GM23338 (cell line): ENCODE results near the gene MAGED4. TPM values are rescaled to one million over a fixed set of nuclear protein-coding genes. Genes with fewer than 3 reads are reported as not detected.
"Not testable (repeated sequence)": the region's sequence is repeated elsewhere in the genome, so short reads cannot be mapped to it uniquely, and the experiment has no call there.

Source experiments
- ATAC-seq: fragments of 200-7000 bp; cut with Tn5 transposase; 3 replicates; pipeline ENCODE4 v1.9.1; 2020
- DNase-seq: peaks from one replicate; pipeline ENCODE4 v3.0.0-alpha.2; 2015; ENCODE audit warnings: low spot score
- H2AFZ ChIP-seq: fragments of 200-600 bp; sonication (generic); 2 replicates; pipeline ENCODE4 v1.8.0; 2016; ENCODE audit warnings: antibody characterized with exemption, mild to moderate bottlenecking, moderate library complexity
- H3F3A ChIP-seq: fragments of 200-600 bp; sonication (generic); replicated peaks from 2 replicates; pipeline ENCODE4 v1.8.0; 2017; ENCODE audit warnings: antibody characterized with exemption, mixed run types, low read depth
- H3K27ac ChIP-seq: fragments of 200-600 bp; sonication (generic); 2 replicates; pipeline ENCODE4 v1.6.1; 2016; ENCODE audit warnings: low read depth
- H3K27me3 ChIP-seq: fragments of 200-600 bp; sonication (generic); 2 replicates; pipeline ENCODE4 v1.8.0; 2016; ENCODE audit warnings: mild to moderate bottlenecking, mixed run types, moderate library complexity; ENCODE audit not compliant: insufficient read depth
- H3K36me3 ChIP-seq: fragments of 200-600 bp; sonication (generic); 2 replicates; pipeline ENCODE4 v1.8.0; 2016; ENCODE audit warnings: mild to moderate bottlenecking; ENCODE audit not compliant: insufficient read depth
- H3K4me1 ChIP-seq: fragments of 200-600 bp; sonication (generic); 2 replicates; pipeline ENCODE4 v1.8.0; 2016; ENCODE audit warnings: mild to moderate bottlenecking, moderate library complexity; ENCODE audit not compliant: insufficient read depth
- H3K4me2 ChIP-seq: fragments of 200-600 bp; sonication (generic); 2 replicates; pipeline ENCODE4 v1.7.1; 2017; ENCODE audit warnings: mixed run types
- H3K4me3 ChIP-seq: fragments of 200-600 bp; sonication (generic); 2 replicates; pipeline ENCODE4 v1.6.1; 2016; ENCODE audit warnings: mixed run types
- H3K79me2 ChIP-seq: fragments of 200-600 bp; sonication (generic); replicated peaks from 2 replicates; pipeline ENCODE4 v1.8.0; 2017; ENCODE audit warnings: mild to moderate bottlenecking; ENCODE audit not compliant: insufficient read depth
- H3K9me2 ChIP-seq: fragments of 200-600 bp; sonication (generic); 2 replicates; pipeline ENCODE4 v1.8.0; 2017; ENCODE audit not compliant: insufficient read depth
- H4K20me1 ChIP-seq: fragments of 200-600 bp; sonication (generic); replicated peaks from 2 replicates; pipeline ENCODE4 v1.8.0; 2017; ENCODE audit warnings: mild to moderate bottlenecking; ENCODE audit not compliant: insufficient read depth
- H3K27ac Mint-ChIP-seq: 2 replicates; pipeline ENCODE4 v1.8.0; 2020; ENCODE audit warnings: inconsistent platforms, mild to moderate bottlenecking, moderate library complexity, mixed read lengths
- H3K27me3 Mint-ChIP-seq: 3 replicates; pipeline ENCODE4 v1.8.0; 2022; ENCODE audit warnings: low read depth, mild to moderate bottlenecking, moderate library complexity, mixed read lengths, inconsistent platforms; ENCODE audit not compliant: insufficient read depth, poor library complexity
- H3K36me3 Mint-ChIP-seq: 3 replicates; pipeline ENCODE4 v1.8.0; 2021; ENCODE audit warnings: low read depth, mild to moderate bottlenecking, inconsistent platforms, moderate library complexity, mixed read lengths
- H3K4me1 Mint-ChIP-seq: 3 replicates; pipeline ENCODE4 v1.8.0; 2020; ENCODE audit warnings: mild to moderate bottlenecking, inconsistent platforms, mixed read lengths
- H3K4me3 Mint-ChIP-seq: 3 replicates; pipeline ENCODE4 v1.8.0; 2021; ENCODE audit warnings: moderate library complexity, mild to moderate bottlenecking, inconsistent platforms, mixed read lengths
- H3K9me3 Mint-ChIP-seq: 3 replicates; pipeline ENCODE4 v1.8.0; 2020; ENCODE audit warnings: moderate library complexity, mild to moderate bottlenecking, inconsistent platforms, mixed read lengths
- EZH2 ChIP-seq: fragments of 200-600 bp; sonication (generic); IDR thresholded peaks from one replicate; pipeline ENCODE4 v1.8.0; 2017; ENCODE audit warnings: antibody characterized with exemption, mild to moderate bottlenecking, low read depth; ENCODE audit not compliant: unreplicated experiment
- EZH2phosphoT487 ChIP-seq: fragments of 200-600 bp; sonication (generic); IDR thresholded peaks from one replicate; pipeline ENCODE4 v1.8.1; 2018; ENCODE audit warnings: antibody characterized with exemption; ENCODE audit not compliant: unreplicated experiment
- POLR2AphosphoS5 ChIP-seq: IDR thresholded peaks from 2 replicates; pipeline ENCODE4 v1.6.1; 2016; ENCODE audit warnings: antibody characterized with exemption, low read depth
- STAT1 ChIP-seq: IDR thresholded peaks from one replicate; pipeline ENCODE4 v1.6.1; 2016; ENCODE audit warnings: antibody characterized with exemption; ENCODE audit not compliant: unreplicated experiment
- ZNF114 ChIP-seq: fragments of 250-450 bp; sonication (Bioruptor Pico); IDR thresholded peaks from 2 replicates; pipeline ENCODE4 v1.5.0; 2020; ENCODE audit warnings: mild to moderate bottlenecking, moderate library complexity
- ZNF331 ChIP-seq: fragments of 250-450 bp; sonication (Bioruptor Pico); IDR thresholded peaks from 2 replicates; pipeline ENCODE4 v1.5.0; 2020; ENCODE audit warnings: low read depth, mild to moderate bottlenecking, moderate library complexity
- ZNF462 ChIP-seq: fragments of 250-450 bp; sonication (Bioruptor Pico); IDR thresholded peaks from 2 replicates; pipeline ENCODE4 v1.5.0; 2020; ENCODE audit warnings: mild to moderate bottlenecking, moderate library complexity
- long read RNA-seq: library from polyadenylated mRNA; unstranded; transcript quantifications from one replicate; pipeline ENCODE4 v2.0.0, GENCODE V29; 2020; ENCODE audit not compliant: unreplicated experiment
- polyA plus RNA-seq: library from polyadenylated mRNA; unstranded; fragments of >200 nt; fragmentation: Nextera tagmentation; extraction: Ambion mirVana; gene quantifications from 2 replicates; pipeline ENCODE4 v1.2.1, GENCODE V29; 2016
- total RNA-seq: library from RNA; depleted of rRNA; stranded (reverse); fragments of >200 nt; shearing (Covaris generic); gene quantifications from 2 replicates; pipeline ENCODE4 v1.2.3, GENCODE V29; 2014; rRNA removed

Gene MAGED4
- total RNA-seq (22.2 and 57.3 TPM in 2 replicates), polyA plus RNA-seq (23.4 and 27.2 TPM in 2 replicates)
- long read RNA-seq, transcript MAGED4-204 (13 exons, 2,578 nt): major isoform, 10 of 27 reads
- long read RNA-seq, transcript MAGED4-210 (13 exons, 2,483 nt): minor isoform, 5 of 27 reads
- long read RNA-seq, partial matches to known transcripts: 2 of 27 reads
- long read RNA-seq, other reads (novel, unspliced or antisense): 10 of 27 reads

GRCh38 chrX:52184440-52185077 is at the start of gene MAGED4:
Gene MAGED4 (plus strand): TSS chrX:52184888. CDS start chrX:52185923, 1,035 bp downstream.
- H3K4me1 Mint-ChIP-seq, H3K9me2 ChIP-seq, H3K4me3 Mint-ChIP-seq, DNase-seq, H3K36me3 Mint-ChIP-seq, H3K27me3 Mint-ChIP-seq, H2AFZ ChIP-seq, H4K20me1 ChIP-seq, H3K36me3 ChIP-seq, H3K79me2 ChIP-seq, H3K27ac Mint-ChIP-seq, H3K4me2 ChIP-seq, H3K27me3 ChIP-seq, H3K9me3 Mint-ChIP-seq, H3K4me3 ChIP-seq, H3F3A ChIP-seq, H3K4me1 ChIP-seq, H3K27ac ChIP-seq: not testable (repeated sequence)
- peak; percentile 85 for ATAC-seq

- Histone ChIP-seq H2AFZ (no peak overlapping the region), H3K4me2 (no peak overlapping the region), H3F3A (no peaks in the 10 kb centered on the region), H3K79me2 (no peaks in the 10 kb centered on the region), H3K27ac (no peak overlapping the region), H4K20me1 (no peaks in the 10 kb centered on the region), H3K27me3 (no peaks in the 10 kb centered on the region), H3K9me2 (no peaks in the 10 kb centered on the region), H3K4me1 (no peaks in the 10 kb centered on the region), H3K36me3 (no peaks in the 10 kb centered on the region), H3K4me3 (no peak overlapping the region)
- peaks cover 2% of the 10 kb centered on the region for H3K27me3 Mint-ChIP-seq
- no peaks in the 10 kb centered on the region for H3K36me3 Mint-ChIP-seq
- H3K9me3 Mint-ChIP-seq: no peaks in the 10 kb centered on the region
- ATAC-seq (no peak), DNase-seq (no peak)
- H3K27ac Mint-ChIP-seq: no peak overlapping the region
- no peak overlapping the region for H3K4me3 Mint-ChIP-seq
- TF ChIP-seq EZH2 (no peak), ZNF114 (CRISPR knock-in tag) (no peak), POLR2AphosphoS5 (no peak)
- no peaks in the 10 kb centered on the region for H3K4me1 Mint-ChIP-seq
These were observed 45.7 kb upstream of the MAGED4 start for GRCh38 chrX:52138830-52139544.

- DNase-seq: no peak
- H3K4me2 ChIP-seq: no peak overlapping the region
- H3K4me1 ChIP-seq: no peaks in the 10 kb centered on the region
- Mint-ChIP-seq H3K4me3 (no peak overlapping the region), H3K36me3 (no peaks in the 10 kb centered on the region), H3K4me1 (no peaks in the 10 kb centered on the region), H3K27ac (no peak overlapping the region), H3K9me3 (no peaks in the 10 kb centered on the region), H3K27me3 (peaks cover 2% of the 10 kb centered on the region)
- no peaks in the 10 kb centered on the region for H3K9me2 ChIP-seq
- no peaks in the 10 kb centered on the region for H3K27me3 ChIP-seq
- no peaks in the 10 kb centered on the region for H3K36me3 ChIP-seq
- H3F3A ChIP-seq: no peaks in the 10 kb centered on the region
- H3K27ac ChIP-seq: no peak overlapping the region
- ATAC-seq: no peak
- H4K20me1 ChIP-seq: no peaks in the 10 kb centered on the region
- H2AFZ ChIP-seq: no peak overlapping the region
- no peak overlapping the region for H3K4me3 ChIP-seq
- H3K79me2 ChIP-seq: no peaks in the 10 kb centered on the region
- no peak for TF ChIP-seq POLR2AphosphoS5
- TF ChIP-seq STAT1: no peak
- no peak for TF ChIP-seq EZH2phosphoT487
- no peak for TF ChIP-seq ZNF331 (CRISPR knock-in tag)
- TF ChIP-seq ZNF462 (CRISPR knock-in tag): no peak
These were observed 45.2 kb upstream of the MAGED4 start for GRCh38 chrX:52139545-52139895.
